ENCODE data around the gene MED25.

Gene MED25

DNA sequence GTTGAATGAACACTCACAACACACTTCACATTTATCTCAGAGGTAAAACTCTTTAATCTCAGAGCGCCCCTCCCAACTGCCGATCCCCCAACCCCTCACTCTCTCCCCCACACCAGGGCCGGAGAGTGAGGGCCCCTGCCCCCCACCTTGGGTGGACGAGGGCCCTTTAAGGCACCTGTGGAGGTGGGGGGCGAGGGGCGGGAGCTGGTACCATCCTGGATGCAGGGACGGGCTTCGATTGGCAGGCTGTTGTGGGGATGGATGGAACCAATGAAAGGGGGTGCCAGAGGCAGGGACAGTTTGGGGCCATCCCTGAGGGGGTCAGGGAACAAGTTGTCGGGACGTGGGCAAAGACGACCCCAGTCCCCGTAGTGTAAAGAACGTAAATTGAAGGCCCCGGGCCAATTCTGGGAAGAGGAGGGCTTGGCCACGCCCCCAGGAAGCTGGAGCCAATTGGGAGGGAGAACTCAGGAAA is 51.0 kb downstream of the MED25 start:
- TF ChIP-seq, protein P1, sequence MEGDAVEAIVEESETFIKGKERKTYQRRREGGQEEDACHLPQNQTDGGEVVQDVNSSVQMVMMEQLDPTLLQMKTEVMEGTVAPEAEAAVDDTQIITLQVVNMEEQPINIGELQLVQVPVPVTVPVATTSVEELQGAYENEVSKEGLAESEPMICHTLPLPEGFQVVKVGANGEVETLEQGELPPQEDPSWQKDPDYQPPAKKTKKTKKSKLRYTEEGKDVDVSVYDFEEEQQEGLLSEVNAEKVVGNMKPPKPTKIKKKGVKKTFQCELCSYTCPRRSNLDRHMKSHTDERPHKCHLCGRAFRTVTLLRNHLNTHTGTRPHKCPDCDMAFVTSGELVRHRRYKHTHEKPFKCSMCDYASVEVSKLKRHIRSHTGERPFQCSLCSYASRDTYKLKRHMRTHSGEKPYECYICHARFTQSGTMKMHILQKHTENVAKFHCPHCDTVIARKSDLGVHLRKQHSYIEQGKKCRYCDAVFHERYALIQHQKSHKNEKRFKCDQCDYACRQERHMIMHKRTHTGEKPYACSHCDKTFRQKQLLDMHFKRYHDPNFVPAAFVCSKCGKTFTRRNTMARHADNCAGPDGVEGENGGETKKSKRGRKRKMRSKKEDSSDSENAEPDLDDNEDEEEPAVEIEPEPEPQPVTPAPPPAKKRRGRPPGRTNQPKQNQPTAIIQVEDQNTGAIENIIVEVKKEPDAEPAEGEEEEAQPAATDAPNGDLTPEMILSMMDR (conservative IDR thresholded peaks at IDR 0.05) = no peak
- H3K27ac ChIP-seq = peak overlapping the region; percentile 99

DNA sequence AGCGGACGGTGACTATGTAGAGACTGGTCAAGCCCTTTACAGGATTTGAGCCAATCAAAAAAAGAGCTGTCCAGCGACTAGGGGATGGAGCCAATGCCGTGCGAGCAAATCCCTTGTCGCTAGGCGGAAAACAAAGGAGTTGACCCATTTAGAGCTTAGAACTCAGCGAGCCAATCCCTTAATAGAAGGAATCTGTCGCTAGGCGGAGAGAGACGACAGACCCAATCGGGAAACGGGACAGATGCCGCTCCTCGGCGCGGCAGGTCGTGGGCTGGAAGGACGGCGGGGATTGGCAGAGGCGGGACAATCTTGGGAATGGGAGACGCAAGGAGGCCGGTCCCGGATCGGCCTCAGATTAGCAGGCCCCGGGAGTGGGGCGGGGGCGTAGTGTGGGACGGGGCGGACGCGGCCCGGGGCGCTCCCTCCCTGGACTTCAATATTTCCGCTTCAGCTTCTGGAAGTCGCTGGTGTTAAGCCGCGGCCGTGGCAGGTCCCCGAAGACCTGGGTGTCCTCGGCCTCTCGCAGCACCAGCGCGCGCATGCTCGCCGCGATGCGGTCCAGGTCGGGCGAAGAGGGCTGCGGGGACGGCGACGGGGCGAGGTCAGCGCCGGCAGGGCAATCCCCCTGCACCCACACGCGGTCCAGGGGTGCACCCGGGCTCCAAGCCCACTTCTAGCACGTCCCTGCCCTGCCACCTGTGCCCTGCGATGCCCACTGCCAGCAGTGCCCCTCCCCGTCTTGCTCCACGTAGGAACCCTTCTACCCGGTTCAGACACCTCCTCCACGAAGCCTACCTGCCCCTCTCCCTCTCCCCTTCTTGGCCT is 51.6 kb downstream of the MED25 start:
- TF ChIP-seq, protein P1 (conservative IDR thresholded peaks at IDR 0.05) = no peak
- H3K27ac ChIP-seq = peak overlapping the region; percentile 99

DNA sequence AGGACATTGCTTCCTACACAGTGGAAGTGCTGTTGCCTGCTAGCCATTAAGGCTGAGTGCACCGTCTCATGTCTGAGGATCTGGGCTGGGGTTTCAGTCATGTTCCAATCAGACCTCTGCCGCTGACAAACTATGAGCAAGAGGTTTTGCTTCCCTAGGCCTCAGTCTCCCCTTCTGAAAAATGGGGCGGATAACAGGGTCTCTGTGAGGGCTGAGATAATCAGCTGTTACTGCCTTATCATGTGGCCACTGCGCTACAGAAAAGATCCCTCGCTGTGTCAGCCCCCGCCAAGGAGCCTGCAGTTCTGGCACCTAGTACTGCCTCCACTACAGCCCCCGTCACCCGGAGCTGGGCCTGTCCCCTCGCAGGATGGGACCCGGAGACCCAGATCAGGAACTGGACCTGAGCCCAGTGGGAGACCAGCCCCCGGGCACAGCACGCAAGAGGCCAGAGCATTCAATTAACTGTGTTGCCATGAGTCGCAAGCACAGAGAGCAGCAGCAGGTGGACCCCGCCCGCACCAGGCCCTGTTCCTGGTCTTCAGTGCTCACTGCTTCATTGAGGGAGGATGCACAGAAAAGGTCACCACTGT is 52.3 kb downstream of the MED25 start:
- TF ChIP-seq, protein P1 (conservative IDR thresholded peaks at IDR 0.05) = no peak
- H3K27ac ChIP-seq = peak overlapping the region; percentile 99

DNA sequence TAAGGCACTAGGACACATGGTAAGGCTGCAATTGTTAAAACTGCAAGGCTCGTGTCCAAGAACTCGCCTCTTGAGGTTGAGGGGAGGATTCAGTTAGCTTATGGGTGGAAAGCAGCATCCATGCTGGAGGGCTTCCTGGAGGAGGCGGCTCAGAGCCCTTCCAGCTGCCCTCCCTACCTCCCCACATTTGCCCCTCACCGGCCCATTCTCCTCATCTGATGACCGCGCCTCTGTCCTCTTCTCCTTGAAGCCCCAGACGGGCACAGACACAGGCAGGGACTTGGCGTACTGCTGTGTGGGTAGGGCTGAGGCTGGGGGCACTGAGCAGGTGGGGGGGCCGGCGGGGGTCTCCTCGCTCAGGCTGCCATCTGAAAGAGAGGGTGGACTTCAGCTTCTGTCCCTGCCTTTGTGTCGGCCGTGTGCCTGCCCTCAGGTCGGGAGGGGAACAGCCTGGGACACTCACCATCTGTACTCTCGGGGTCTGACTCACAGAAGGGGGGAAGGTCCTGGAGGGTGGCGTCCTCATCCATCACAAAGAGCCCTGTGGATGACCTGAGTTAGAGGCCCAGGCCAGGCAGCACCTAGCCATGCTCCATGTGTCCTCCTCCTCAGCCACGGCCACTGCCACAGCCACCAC is 53.4 kb downstream of the MED25 start:
- H3K27ac ChIP-seq = peak overlapping the region; percentile 13; the same call in 1 of the 2 replicates
- TF ChIP-seq, protein P1 (conservative IDR thresholded peaks at IDR 0.05) = no peak

DNA sequence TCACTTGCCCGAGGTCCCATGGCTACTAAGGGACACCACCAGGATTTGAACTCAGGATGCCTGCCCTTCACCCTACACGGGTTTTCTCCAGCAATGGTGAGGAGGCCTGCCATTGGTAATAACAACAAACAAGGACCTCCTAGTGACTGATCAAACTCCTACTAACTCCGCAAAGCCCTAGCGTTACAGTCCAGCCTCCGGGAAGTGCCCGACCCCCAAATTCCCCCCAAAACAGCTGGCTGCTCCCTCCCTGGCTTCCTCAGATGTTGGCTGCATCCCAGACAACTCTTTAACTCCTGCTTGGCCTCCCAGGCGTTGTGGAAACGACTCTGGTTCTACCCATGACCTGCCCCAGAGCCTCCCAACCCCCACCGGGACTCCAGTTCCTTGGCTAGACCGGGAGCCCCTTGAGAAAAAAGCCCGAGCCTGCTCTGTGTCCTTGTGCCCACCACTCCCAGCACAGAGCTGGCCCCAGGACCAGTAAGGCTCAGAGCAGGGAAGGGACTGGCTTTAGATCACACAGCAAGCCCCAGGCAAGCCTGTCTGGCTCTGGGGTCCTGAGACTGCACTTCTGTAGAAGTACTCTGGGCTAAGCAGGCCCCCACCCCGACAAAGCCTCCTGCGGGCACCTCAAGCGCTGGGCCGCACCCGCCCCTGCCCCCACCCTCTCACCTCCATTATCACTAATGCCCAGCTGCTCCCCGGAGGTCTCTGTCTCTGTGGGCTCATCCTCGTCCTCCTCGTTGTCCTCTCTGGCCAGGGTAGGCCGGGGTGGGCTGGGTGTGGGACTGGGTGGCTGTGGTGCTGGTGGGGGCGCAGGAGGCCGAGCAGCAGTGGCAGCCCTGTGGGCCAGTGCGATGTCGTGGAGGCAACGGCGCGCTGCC is 54.4 kb downstream of the MED25 start:
- H3K27ac ChIP-seq = 0 out of 2 replicates have a peak overlapping the region, but pooled peaks have one; percentile 13
- TF ChIP-seq, protein P1 (conservative IDR thresholded peaks at IDR 0.05) = no peak

DNA sequence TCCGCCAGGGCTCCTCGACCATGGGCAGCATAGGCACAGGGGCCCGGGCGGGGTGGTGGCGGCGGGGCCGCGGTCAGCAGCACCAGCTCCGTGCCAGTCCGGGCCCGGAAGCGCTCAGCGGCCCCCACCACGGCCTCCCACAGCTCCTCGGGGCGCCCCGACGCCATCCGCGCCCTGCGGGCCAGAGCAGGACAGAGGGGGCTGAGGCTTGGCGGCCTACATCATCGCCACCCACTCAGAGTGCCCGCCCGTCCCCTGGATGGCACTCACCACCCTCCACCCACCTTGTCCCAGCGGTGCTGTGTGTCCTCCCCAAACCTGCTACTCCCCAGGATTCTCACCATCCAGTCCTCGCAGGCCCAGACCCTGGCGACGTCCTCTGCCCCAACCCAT is 55.0 kb downstream of the MED25 start:
- H3K27ac ChIP-seq = 0 out of 2 replicates have a peak overlapping the region, but pooled peaks have one; percentile 13
- TF ChIP-seq, protein P1 (conservative IDR thresholded peaks at IDR 0.05) = no peak
